PC-9 (cell line): ENCODE results near the gene SRP19.

Experiments
- EZH2 ChIP-seq: fragments of 200-600 bp; sonication (generic); IDR thresholded peaks from 2 replicates; pipeline ENCODE4 v1.8.0; 2017; ENCODE audit warnings: antibody characterized with exemption, low read depth
- TF ChIP-seq, protein P1 (sequence below): fragments of 200-600 bp; sonication (generic); conservative IDR thresholded peaks from 2 replicates; pipeline ENCODE4 v1.6.1; 2017; ENCODE audit warnings: mixed run types, antibody characterized with exemption, mild to moderate bottlenecking, moderate library complexity

DNA sequence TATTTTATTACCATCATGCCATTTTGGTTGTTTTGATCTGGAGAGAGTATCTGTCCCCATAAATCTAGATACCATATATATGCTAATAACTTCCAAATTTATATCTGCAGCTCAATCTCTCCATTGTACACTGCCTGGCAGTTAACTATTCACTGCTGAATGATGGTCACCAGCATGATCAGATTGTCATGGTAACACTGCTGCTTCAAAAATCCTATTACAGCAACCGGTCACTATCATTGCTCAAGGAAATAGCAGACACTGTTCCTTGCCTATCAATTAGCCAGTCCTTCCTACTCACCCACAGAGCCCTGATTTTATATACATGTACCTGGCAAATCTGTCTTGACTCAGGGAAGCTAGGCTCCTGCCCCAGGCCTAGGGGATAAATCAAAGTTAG, 49.4 kb downstream of the SRP19 start:
- TF ChIP-seq, protein P1, sequence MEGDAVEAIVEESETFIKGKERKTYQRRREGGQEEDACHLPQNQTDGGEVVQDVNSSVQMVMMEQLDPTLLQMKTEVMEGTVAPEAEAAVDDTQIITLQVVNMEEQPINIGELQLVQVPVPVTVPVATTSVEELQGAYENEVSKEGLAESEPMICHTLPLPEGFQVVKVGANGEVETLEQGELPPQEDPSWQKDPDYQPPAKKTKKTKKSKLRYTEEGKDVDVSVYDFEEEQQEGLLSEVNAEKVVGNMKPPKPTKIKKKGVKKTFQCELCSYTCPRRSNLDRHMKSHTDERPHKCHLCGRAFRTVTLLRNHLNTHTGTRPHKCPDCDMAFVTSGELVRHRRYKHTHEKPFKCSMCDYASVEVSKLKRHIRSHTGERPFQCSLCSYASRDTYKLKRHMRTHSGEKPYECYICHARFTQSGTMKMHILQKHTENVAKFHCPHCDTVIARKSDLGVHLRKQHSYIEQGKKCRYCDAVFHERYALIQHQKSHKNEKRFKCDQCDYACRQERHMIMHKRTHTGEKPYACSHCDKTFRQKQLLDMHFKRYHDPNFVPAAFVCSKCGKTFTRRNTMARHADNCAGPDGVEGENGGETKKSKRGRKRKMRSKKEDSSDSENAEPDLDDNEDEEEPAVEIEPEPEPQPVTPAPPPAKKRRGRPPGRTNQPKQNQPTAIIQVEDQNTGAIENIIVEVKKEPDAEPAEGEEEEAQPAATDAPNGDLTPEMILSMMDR = no peak
- no peak for TF ChIP-seq EZH2
